ENCODE measurements around the gene MTHFD2L. TPM values are rescaled to one million over a fixed set of nuclear protein-coding genes. Genes with fewer than 3 reads are reported as not detected.

MTHFD2L gene
- total RNA-seq, 1 experiment from 2014 or later = 11.6 TPM

GRCh38 chr4:74322301-74322700 is 164.4 kb downstream of the MTHFD2L start:
- H2BK20ac ChIP-seq (ENCODE audit: low read depth, low read length, poor library complexity, severe bottlenecking) = no peak overlapping the region
- H2BK5ac ChIP-seq (ENCODE audit: insufficient read length, low read length) = no peak overlapping the region
- H2BK120ac ChIP-seq (ENCODE audit: low read depth, low read length, poor library complexity, severe bottlenecking) = no peak overlapping the region
- H3K4me2 ChIP-seq (ENCODE audit: insufficient read depth, insufficient read length, low read length) = no peak overlapping the region
- H3K27me3 ChIP-seq (ENCODE audit: insufficient read depth, low read length) = no peaks in the 10 kb centered on the region
- Mint-ChIP-seq H3K9me3 (no peaks in the 10 kb centered on the region), H3K4me1 (peaks cover 19 to 21% of the 10 kb centered on the region in 2 experiments), H3K4me3 (no peak overlapping the region), H3K27ac (no peak overlapping the region; a peak in 1 of 7 replicates), H3K36me3 (ENCODE audit: insufficient read depth in 1 of 3, low read depth in 3 of 3) (no peaks in the 10 kb centered on the region), H3K27me3 (ENCODE audit: low read depth) (no peaks in the 10 kb centered on the region)
- no peak overlapping the region for H3K23ac ChIP-seq (ENCODE audit: insufficient read length, low read depth, low read length)
- H3K27ac ChIP-seq (ENCODE audit: insufficient read length, low read depth, low read length) = no peak overlapping the region
- H3K9me3 ChIP-seq (ENCODE audit: control insufficient read depth, low read depth, low read length) = no peaks in the 10 kb centered on the region
- TF ChIP-seq CTCF (conservative IDR thresholded peaks at IDR 0.05) = no peak
- no peak overlapping the region for H2BK12ac ChIP-seq (ENCODE audit: insufficient read length, low read depth, low read length)
- H3K18ac ChIP-seq (ENCODE audit: insufficient read length, low read depth, low read length) = no peak overlapping the region
- no peak overlapping the region for H3K56ac ChIP-seq (ENCODE audit: insufficient read length, low read depth, low read length)
- H2AK5ac ChIP-seq (ENCODE audit: insufficient read length, low read length) = no peak overlapping the region
- H4K20me1 ChIP-seq (ENCODE audit: control insufficient read depth, insufficient read depth, insufficient read length) = no peaks in the 10 kb centered on the region
- H4K91ac ChIP-seq (ENCODE audit: insufficient read length, low read depth, low read length) = no peak overlapping the region
- no peak overlapping the region for H3K9ac ChIP-seq (ENCODE audit: extremely low read depth, insufficient read length, low read length)
- no peak overlapping the region for H3K14ac ChIP-seq (ENCODE audit: insufficient read depth, low read length)
- H3K4me1 ChIP-seq (ENCODE audit: insufficient read depth, low read length) = peaks cover 3% of the 10 kb centered on the region; the same call in 1 of the 2 replicates
- H4K8ac ChIP-seq (replicated peaks; ENCODE audit: insufficient read length, low read depth, low read length) = no peak overlapping the region
- H2BK15ac ChIP-seq (ENCODE audit: low read depth, low read length) = no peak overlapping the region
- no peak for DNase-seq
- no peak overlapping the region for H4K5ac ChIP-seq (ENCODE audit: insufficient read length, low read depth, low read length)
- no peak overlapping the region for H3K4ac ChIP-seq (ENCODE audit: low read depth, low read length)
- no peaks in the 10 kb centered on the region for H3K79me2 ChIP-seq (ENCODE audit: insufficient read depth, low read length)
- no peak overlapping the region for H3T11ph ChIP-seq (ENCODE audit: low read length)
- no CpG with 5 or more reads among the region's 3 CpGs for WGBS (ENCODE audit: extremely low coverage, insufficient read length, low lambda C conversion rate)
- no peaks in the 10 kb centered on the region for H3K79me1 ChIP-seq (ENCODE audit: insufficient read depth, low read depth, low read length, poor library complexity, severe bottlenecking)
- no peaks in the 10 kb centered on the region for H3K23me2 ChIP-seq (ENCODE audit: insufficient read length, low read depth, low read length, poor library complexity, severe bottlenecking)
- no peak overlapping the region for H2AFZ ChIP-seq (ENCODE audit: low read length)

Data from H9 (cell line).